HUES48 (cell line): ENCODE measurements around the gene FN3KRP.

Source experiments
- H3K27ac ChIP-seq: one replicate; pipeline ENCODE4 v1.7.0; 2013; ENCODE audit warnings: low read depth, low read length, inconsistent platforms
- H3K27me3 ChIP-seq: 2 replicates; pipeline ENCODE4 v1.6.1; 2013; ENCODE audit warnings: mild to moderate bottlenecking, low read length; ENCODE audit not compliant: control insufficient read depth, insufficient read depth
- H3K36me3 ChIP-seq: 2 replicates; pipeline ENCODE4 v1.6.1; 2013; ENCODE audit warnings: low read length; ENCODE audit not compliant: control insufficient read depth, insufficient read depth
- H3K4me1 ChIP-seq: 2 replicates; pipeline ENCODE4 v1.6.1; 2013; ENCODE audit warnings: mild to moderate bottlenecking, low read length; ENCODE audit not compliant: control insufficient read depth, insufficient read depth
- H3K4me3 ChIP-seq: 2 replicates; pipeline ENCODE4 v1.5.1; 2013; ENCODE audit warnings: mild to moderate bottlenecking, low read depth, low read length
- H3K9ac ChIP-seq: 2 replicates; pipeline ENCODE4 v1.6.1; 2013; ENCODE audit warnings: mild to moderate bottlenecking, low read depth, low read length, moderate library complexity
- H3K9me3 ChIP-seq: 2 replicates; pipeline ENCODE4 v1.6.1; 2013; ENCODE audit warnings: low read length; ENCODE audit not compliant: control insufficient read depth, insufficient read depth

The FN3KRP gene

GRCh38 chr17:82775001-82775823 lies 58.7 kb downstream of the FN3KRP start:
- Histone ChIP-seq H3K9ac (no peak overlapping the region), H3K9me3 (no peaks in the 10 kb centered on the region), H3K4me3 (no peak overlapping the region), H3K27me3 (no peaks in the 10 kb centered on the region), H3K4me1 (no peaks in the 10 kb centered on the region), H3K36me3 (peaks cover 42% of the 10 kb centered on the region), H3K27ac (no peak overlapping the region)

DNA sequence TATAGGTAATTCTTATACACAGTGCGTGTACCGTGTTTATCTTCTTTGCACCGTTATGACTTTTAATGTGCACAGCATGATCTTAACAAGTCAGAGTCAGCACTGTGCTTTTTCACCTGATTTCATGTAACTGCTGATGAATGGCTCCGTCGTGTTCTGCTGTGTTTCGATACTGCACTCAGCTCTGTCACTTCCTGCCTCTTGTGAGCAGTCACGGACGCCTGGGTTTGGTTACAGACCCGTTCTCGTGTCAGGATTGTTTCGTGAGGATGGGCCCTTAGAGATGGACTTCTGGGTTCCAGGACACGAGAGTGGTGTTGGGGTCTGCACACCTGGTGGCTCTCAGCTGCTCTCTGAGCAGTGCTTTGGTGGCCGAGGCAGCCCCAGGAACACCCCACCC lies 59.9 kb downstream of the FN3KRP start:
- Histone ChIP-seq H3K27me3 (no peaks in the 10 kb centered on the region), H3K4me3 (no peak overlapping the region), H3K9me3 (no peaks in the 10 kb centered on the region), H3K27ac (no peak overlapping the region), H3K4me1 (no peaks in the 10 kb centered on the region), H3K9ac (no peak overlapping the region), H3K36me3 (peaks cover 33% of the 10 kb centered on the region)
